DMS153 (cell line): Measurements from ENCODE around the gene TMEM43.

Experiments used
- DNase-seq: peaks from one replicate; lab custom pipeline; 2025; lab: John Stamatoyannopoulos, UW

The TMEM43 gene

GRCh38 chr3:14151471-14152083 lies 26.7 kb downstream of the TMEM43 start:
- no peak for DNase-seq

GRCh38 chr3:14152233-14152962 lies 27.5 kb downstream of the TMEM43 start:
- no peak for DNase-seq

GRCh38 chr3:14152963-14153355 lies 28.1 kb downstream of the TMEM43 start:
- DNase-seq, result no peak

- no peak for DNase-seq
These were observed 28.8 kb downstream of the TMEM43 start for GRCh38 chr3:14153663-14154062.

GRCh38 chr3:14154276-14154675 lies 29.4 kb downstream of the TMEM43 start:
- DNase-seq, result no peak

GRCh38 chr3:14154895-14155440 lies 30.1 kb downstream of the TMEM43 start:
- no peak for DNase-seq

- no peak for DNase-seq
These were observed 31.3 kb downstream of the TMEM43 start for GRCh38 chr3:14156201-14156600.

- DNase-seq, result no peak
These were observed 32.1 kb downstream of the TMEM43 start for GRCh38 chr3:14156843-14157561.

- DNase-seq, result no peak
These were observed 33.1 kb downstream of the TMEM43 start for GRCh38 chr3:14157951-14158350.

GRCh38 chr3:14158370-14158769 lies 33.5 kb downstream of the TMEM43 start:
- DNase-seq, result no peak

- DNase-seq, result no peak
These were observed 34.6 kb downstream of the TMEM43 start for GRCh38 chr3:14159426-14159825.

GRCh38 chr3:14161282-14161681 lies 36.4 kb downstream of the TMEM43 start:
- no peak for DNase-seq

- DNase-seq, result no peak
These were observed 37.3 kb downstream of the TMEM43 start for GRCh38 chr3:14162178-14162577.

GRCh38 chr3:14166877-14167603 lies 42.2 kb downstream of the TMEM43 start:
- no peak for DNase-seq

GRCh38 chr3:14169435-14169834 lies 44.6 kb downstream of the TMEM43 start:
- DNase-seq, result no peak

GRCh38 chr3:14169871-14170270 lies 45.0 kb downstream of the TMEM43 start:
- DNase-seq, result no peak

- no peak for DNase-seq
These were observed 45.8 kb downstream of the TMEM43 start for GRCh38 chr3:14170531-14171159.

GRCh38 chr3:14172496-14172895 lies 47.6 kb downstream of the TMEM43 start:
- DNase-seq, result no peak

- DNase-seq, result no peak
These were observed 49.6 kb downstream of the TMEM43 start for GRCh38 chr3:14174483-14174882.

GRCh38 chr3:14175383-14176037 lies 50.7 kb downstream of the TMEM43 start:
- DNase-seq, result no peak

GRCh38 chr3:14177580-14178246 lies 52.9 kb downstream of the TMEM43 start:
- DNase-seq, result no peak
